Measurements from ENCODE around the gene NDUFAF5. TPM values are rescaled to one million over a fixed set of nuclear protein-coding genes. Genes with fewer than 3 reads are reported as not detected.

Gene NDUFAF5
- total RNA-seq, 1 donor from 2014 or later, result 41.5 TPM

GRCh38 chr20:13790708-13791107, 5.9 kb downstream of the NDUFAF5 start:
- Mint-ChIP-seq H3K4me1 (ENCODE audit: low read depth) (peaks cover 16% of the 10 kb centered on the region), H3K27me3 (no peaks in the 10 kb centered on the region), H3K27ac (no peak overlapping the region), H3K36me3 (ENCODE audit: insufficient read depth) (peaks cover 17% of the 10 kb centered on the region), H3K4me3 (ENCODE audit: low read depth) (no peak overlapping the region), H3K9me3 (ENCODE audit: low read depth) (no peaks in the 10 kb centered on the region)
- no peak for DNase-seq (ENCODE audit: low spot score, unreplicated experiment)
- TF ChIP-seq CTCF (IDR thresholded peaks at IDR 0.05; ENCODE audit: unreplicated experiment), result no peak

- H3K27me3 Mint-ChIP-seq, result no peaks in the 10 kb centered on the region
- H3K4me3 Mint-ChIP-seq (ENCODE audit: low read depth), result no peak overlapping the region
- peaks cover 24% of the 10 kb centered on the region for H3K36me3 Mint-ChIP-seq (ENCODE audit: insufficient read depth)
Observed at GRCh38 chr20:13791540-13792459, 7.0 kb downstream of the NDUFAF5 start.

GRCh38 chr20:13793001-13793400, 8.2 kb downstream of the NDUFAF5 start:
- no peak for DNase-seq (ENCODE audit: low spot score, unreplicated experiment)
- Mint-ChIP-seq H3K36me3 (ENCODE audit: insufficient read depth) (peaks cover 28% of the 10 kb centered on the region), H3K27me3 (no peaks in the 10 kb centered on the region), H3K4me3 (ENCODE audit: low read depth) (no peak overlapping the region), H3K27ac (no peak overlapping the region), H3K9me3 (ENCODE audit: low read depth) (no peaks in the 10 kb centered on the region), H3K4me1 (ENCODE audit: low read depth) (peaks cover 1% of the 10 kb centered on the region)
- TF ChIP-seq CTCF (IDR thresholded peaks at IDR 0.05; ENCODE audit: unreplicated experiment), result no peak

More at GRCh38 chr20:13791540-13792459, 7.0 kb downstream of the NDUFAF5 start:
- TF ChIP-seq CTCF (IDR thresholded peaks at IDR 0.05; ENCODE audit: unreplicated experiment), result no peak
- Mint-ChIP-seq H3K9me3 (ENCODE audit: low read depth) (no peaks in the 10 kb centered on the region), H3K4me1 (ENCODE audit: low read depth) (peaks cover 6% of the 10 kb centered on the region), H3K27ac (no peak overlapping the region)
- DNase-seq (ENCODE audit: low spot score, unreplicated experiment), result no peak

- TF ChIP-seq CTCF (IDR thresholded peaks at IDR 0.05; ENCODE audit: unreplicated experiment), result no peak
- no peaks in the 10 kb centered on the region for H3K9me3 Mint-ChIP-seq (ENCODE audit: low read depth)
- H3K27me3 Mint-ChIP-seq, result no peaks in the 10 kb centered on the region
- no peak overlapping the region for H3K27ac Mint-ChIP-seq
- DNase-seq (ENCODE audit: low spot score, unreplicated experiment), result no peak
- no peak overlapping the region for H3K4me3 Mint-ChIP-seq (ENCODE audit: low read depth)
- H3K36me3 Mint-ChIP-seq (ENCODE audit: insufficient read depth), result peaks cover 29% of the 10 kb centered on the region
- H3K4me1 Mint-ChIP-seq (ENCODE audit: low read depth), result no peaks in the 10 kb centered on the region
Observed at GRCh38 chr20:13794667-13795066, 9.8 kb downstream of the NDUFAF5 start.

- TF ChIP-seq CTCF (IDR thresholded peaks at IDR 0.05; ENCODE audit: unreplicated experiment), result no peak
- no peak for DNase-seq (ENCODE audit: low spot score, unreplicated experiment)
- no peak overlapping the region for H3K4me3 Mint-ChIP-seq (ENCODE audit: low read depth)
- H3K9me3 Mint-ChIP-seq (ENCODE audit: low read depth), result no peaks in the 10 kb centered on the region
- no peaks in the 10 kb centered on the region for H3K27me3 Mint-ChIP-seq
- H3K4me1 Mint-ChIP-seq (ENCODE audit: low read depth), result no peaks in the 10 kb centered on the region
- peaks cover 34% of the 10 kb centered on the region for H3K36me3 Mint-ChIP-seq (ENCODE audit: insufficient read depth)
- H3K27ac Mint-ChIP-seq, result no peak overlapping the region
Observed at GRCh38 chr20:13799040-13799439, 14.2 kb downstream of the NDUFAF5 start.

Data from progenitor cell of endocrine pancreas (in vitro differentiated cells).